Endothelial cell of umbilical vein (primary cell): ENCODE results near the gene ARHGAP18.

Source experiments
- CTCF ChIP-seq, 2 donors: IDR thresholded peaks; 1 replicate in 1 of 2; 2 replicates in 1 of 2; pipeline ENCODE4 v1.5.1; 2011; ENCODE audit warnings: low read length in 2 of 2, mild to moderate bottlenecking in 2 of 2, moderate library complexity in 2 of 2, control low read depth in 1 of 2, inconsistent platforms in 1 of 2, low read depth in 1 of 2; ENCODE audit not compliant: insufficient read depth in 1 of 2; ENCODE audit errors: extremely low read depth in 1 of 2
- POLR2A ChIP-seq: IDR thresholded peaks from 2 replicates; pipeline ENCODE4 v1.6.1; 2012; ENCODE audit warnings: low read depth, mild to moderate bottlenecking, control low read depth, low read length

GRCh38 chr6:129609635-129610034, 100.3 kb downstream of the ARHGAP18 start:
- TF ChIP-seq CTCF (IDR thresholded peaks at IDR 0.05; ENCODE audit: extremely low read depth in 1 of 2, insufficient read depth in 1 of 2, low read depth in 1 of 2, low read length in 2 of 2) (no peak), POLR2A (no peak)
